Measurements from ENCODE around the gene ZNF618.

DNA sequence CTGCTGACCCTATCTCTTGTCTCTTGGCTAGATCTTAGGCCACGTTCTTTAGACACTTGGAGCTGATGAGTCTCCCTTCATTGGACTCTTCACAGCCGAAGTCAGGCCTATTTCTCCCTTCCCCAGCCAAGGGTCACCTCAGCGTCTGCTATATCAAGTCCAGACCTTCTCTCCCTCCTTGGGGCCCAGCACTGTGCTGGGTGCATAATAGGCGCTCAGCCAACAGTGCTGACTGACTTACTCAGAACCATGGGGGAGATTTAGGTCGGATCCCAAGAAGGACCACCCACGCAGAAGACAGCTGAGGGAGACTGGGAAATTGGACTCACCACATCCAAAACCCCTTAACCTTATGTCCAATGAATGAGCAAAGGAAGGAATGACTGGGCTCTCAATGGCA lies 207.6 kb downstream of the ZNF618 start:
- no peak for TF ChIP-seq POLR2AphosphoS5 (IDR thresholded peaks at IDR 0.05; ENCODE audit: insufficient read depth in 1 of 2, low read depth in 1 of 2)
- TF ChIP-seq, protein P1, sequence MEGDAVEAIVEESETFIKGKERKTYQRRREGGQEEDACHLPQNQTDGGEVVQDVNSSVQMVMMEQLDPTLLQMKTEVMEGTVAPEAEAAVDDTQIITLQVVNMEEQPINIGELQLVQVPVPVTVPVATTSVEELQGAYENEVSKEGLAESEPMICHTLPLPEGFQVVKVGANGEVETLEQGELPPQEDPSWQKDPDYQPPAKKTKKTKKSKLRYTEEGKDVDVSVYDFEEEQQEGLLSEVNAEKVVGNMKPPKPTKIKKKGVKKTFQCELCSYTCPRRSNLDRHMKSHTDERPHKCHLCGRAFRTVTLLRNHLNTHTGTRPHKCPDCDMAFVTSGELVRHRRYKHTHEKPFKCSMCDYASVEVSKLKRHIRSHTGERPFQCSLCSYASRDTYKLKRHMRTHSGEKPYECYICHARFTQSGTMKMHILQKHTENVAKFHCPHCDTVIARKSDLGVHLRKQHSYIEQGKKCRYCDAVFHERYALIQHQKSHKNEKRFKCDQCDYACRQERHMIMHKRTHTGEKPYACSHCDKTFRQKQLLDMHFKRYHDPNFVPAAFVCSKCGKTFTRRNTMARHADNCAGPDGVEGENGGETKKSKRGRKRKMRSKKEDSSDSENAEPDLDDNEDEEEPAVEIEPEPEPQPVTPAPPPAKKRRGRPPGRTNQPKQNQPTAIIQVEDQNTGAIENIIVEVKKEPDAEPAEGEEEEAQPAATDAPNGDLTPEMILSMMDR (IDR thresholded peaks at IDR 0.05) = no peak

All from vagina (tissue), 2 donors.